PFSK-1 (cell line): ENCODE measurements around the gene C21orf58.

ENCODE experiments used
- FOXP2 ChIP-seq: optimal IDR thresholded peaks from 2 replicates; pipeline ENCODE3; 2011; ENCODE audit warnings: borderline replicate concordance, control low read depth, inconsistent platforms; ENCODE audit not compliant: insufficient read depth; ENCODE audit errors: extremely low read length, extremely low read depth
- POLR2AphosphoS5 ChIP-seq: IDR thresholded peaks from 2 replicates; pipeline ENCODE4 v1.6.1; 2012; ENCODE audit warnings: low read depth, mild to moderate bottlenecking, control low read depth, low read length, moderate library complexity
- SIN3A ChIP-seq: IDR thresholded peaks from 2 replicates; pipeline ENCODE4 v1.6.1; 2012; ENCODE audit warnings: mild to moderate bottlenecking, low read length, moderate library complexity, borderline replicate concordance; ENCODE audit not compliant: insufficient read depth
- TAF1 ChIP-seq: IDR thresholded peaks from 2 replicates; pipeline ENCODE4 v1.6.1; 2012; ENCODE audit warnings: low read length, control low read depth, borderline replicate concordance; ENCODE audit not compliant: insufficient read depth
- TF ChIP-seq, protein P1 (sequence below), 2 experiments: IDR thresholded peaks; 2 replicates each; pipeline versions ENCODE4 v1.6.1 to v1.8.0; 2011 to 2012; ENCODE audit warnings: low read depth in 2 of 2, low read length in 2 of 2, control low read depth in 1 of 2, inconsistent platforms in 1 of 2, mild to moderate bottlenecking in 1 of 2, moderate library complexity in 1 of 2; ENCODE audit not compliant: insufficient read depth in 1 of 2

C21orf58 gene

DNA sequence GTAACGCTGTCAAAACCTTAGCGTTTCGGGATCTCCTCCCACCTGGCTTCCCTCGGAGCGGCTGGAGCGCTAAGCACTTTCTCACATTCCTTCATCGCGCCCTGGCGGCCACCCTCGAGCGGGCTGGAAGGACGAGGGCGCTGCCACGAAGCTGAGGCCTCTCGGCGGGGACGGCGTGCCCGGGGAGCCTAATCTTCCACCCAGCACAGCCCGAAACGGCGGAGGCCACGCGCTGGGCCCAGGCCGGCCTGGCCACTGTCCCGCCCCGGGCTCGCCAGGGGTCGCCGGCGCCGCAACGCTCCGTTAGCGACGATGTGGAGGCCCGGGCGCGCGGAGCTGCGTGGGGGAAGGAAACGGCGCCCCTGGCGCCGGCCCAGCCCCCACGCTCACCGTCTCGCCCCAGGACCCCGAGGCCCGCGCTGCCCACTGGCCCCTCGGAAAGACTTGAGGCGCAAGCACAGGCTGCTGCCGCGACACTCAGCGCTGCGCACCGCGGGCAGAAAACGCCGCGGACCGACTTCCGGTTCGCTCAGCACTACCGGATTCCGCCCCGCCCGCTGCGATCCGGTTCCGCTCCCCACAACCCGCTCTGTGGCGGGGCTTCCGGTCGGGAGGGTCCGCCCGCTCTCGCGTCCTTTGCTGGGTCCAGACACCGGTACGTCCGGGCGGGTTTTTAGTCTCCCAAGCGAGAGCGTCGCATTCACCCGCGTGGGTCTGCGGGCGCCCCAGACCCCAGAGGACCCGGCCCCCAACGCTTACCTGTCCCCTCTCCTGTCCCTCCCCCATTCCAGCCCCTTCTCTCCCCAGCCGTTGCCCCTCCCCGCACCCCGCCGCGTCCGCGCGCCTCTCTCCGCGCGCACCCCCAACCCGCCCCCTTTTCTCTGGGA lies 37.7 kb downstream of the C21orf58 start, which contains the start of gene YBEY:
Gene YBEY (plus strand): TSS at position 582 of the 887 bp plus-strand sequence. CDS start 572 bp downstream, outside the sequence.
- TF ChIP-seq TAF1 (peak; percentile 89), FOXP2 (no peak), POLR2AphosphoS5 (peak; percentile 80), SIN3A (peak; percentile 57; the same call in 1 of the 2 replicates)
- TF ChIP-seq, protein P1, sequence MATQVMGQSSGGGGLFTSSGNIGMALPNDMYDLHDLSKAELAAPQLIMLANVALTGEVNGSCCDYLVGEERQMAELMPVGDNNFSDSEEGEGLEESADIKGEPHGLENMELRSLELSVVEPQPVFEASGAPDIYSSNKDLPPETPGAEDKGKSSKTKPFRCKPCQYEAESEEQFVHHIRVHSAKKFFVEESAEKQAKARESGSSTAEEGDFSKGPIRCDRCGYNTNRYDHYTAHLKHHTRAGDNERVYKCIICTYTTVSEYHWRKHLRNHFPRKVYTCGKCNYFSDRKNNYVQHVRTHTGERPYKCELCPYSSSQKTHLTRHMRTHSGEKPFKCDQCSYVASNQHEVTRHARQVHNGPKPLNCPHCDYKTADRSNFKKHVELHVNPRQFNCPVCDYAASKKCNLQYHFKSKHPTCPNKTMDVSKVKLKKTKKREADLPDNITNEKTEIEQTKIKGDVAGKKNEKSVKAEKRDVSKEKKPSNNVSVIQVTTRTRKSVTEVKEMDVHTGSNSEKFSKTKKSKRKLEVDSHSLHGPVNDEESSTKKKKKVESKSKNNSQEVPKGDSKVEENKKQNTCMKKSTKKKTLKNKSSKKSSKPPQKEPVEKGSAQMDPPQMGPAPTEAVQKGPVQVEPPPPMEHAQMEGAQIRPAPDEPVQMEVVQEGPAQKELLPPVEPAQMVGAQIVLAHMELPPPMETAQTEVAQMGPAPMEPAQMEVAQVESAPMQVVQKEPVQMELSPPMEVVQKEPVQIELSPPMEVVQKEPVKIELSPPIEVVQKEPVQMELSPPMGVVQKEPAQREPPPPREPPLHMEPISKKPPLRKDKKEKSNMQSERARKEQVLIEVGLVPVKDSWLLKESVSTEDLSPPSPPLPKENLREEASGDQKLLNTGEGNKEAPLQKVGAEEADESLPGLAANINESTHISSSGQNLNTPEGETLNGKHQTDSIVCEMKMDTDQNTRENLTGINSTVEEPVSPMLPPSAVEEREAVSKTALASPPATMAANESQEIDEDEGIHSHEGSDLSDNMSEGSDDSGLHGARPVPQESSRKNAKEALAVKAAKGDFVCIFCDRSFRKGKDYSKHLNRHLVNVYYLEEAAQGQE (IDR thresholded peaks at IDR 0.05; ENCODE audit: insufficient read depth in 1 of 2, low read depth in 2 of 2, low read length in 2 of 2) = peak; percentile 8 to 36; a peak in 1 of 4 replicates

DNA sequence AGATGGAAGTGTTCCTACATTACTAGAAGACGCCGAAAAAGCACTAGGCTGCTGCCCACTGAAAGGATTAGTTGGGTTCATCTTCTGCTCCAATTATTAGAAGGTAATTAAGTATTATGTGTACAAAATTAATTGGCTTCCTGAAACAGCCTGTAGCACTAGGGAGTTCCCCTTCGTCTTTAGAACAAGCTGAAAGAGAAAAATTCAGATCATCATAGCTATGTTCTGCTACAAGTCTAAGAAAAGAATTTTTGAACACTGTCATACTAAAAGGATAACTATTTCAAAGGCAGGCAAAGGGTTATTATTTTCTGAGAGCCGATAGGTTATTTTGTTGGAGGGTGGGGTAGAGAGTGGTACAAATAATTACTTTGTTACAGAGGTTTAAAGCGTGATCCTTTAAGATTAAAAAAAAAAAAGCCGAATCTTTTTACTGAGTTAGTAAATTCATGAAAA lies 38.4 kb downstream of the C21orf58 start, which contains the start of gene MCM3AP:
Gene MCM3AP (minus strand): TSS at position 406 of the 456 bp plus-strand sequence. CDS start 325 bp downstream, at position 81.
- TF ChIP-seq SIN3A (no peak), POLR2AphosphoS5 (no peak), FOXP2 (no peak), TAF1 (no peak)
- TF ChIP-seq, protein P1 (IDR thresholded peaks at IDR 0.05; ENCODE audit: insufficient read depth in 1 of 2, low read depth in 2 of 2, low read length in 2 of 2) = no peak

- no peak for TF ChIP-seq SIN3A
- TF ChIP-seq, protein P1 (IDR thresholded peaks at IDR 0.05; ENCODE audit: insufficient read depth in 1 of 2, low read depth in 2 of 2, low read length in 2 of 2) = no peak
Measured at GRCh38 chr21:46284733-46285132, 38.9 kb downstream of the C21orf58 start.

GRCh38 chr21:46284077-46284644 lies 39.5 kb downstream of the C21orf58 start:
- TF ChIP-seq, protein P1 (IDR thresholded peaks at IDR 0.05; ENCODE audit: insufficient read depth in 1 of 2, low read depth in 2 of 2, low read length in 2 of 2) = no peak
- TF ChIP-seq FOXP2 (no peak), SIN3A (peak; percentile 61; the same call in 1 of the 2 replicates), POLR2AphosphoS5 (no peak), TAF1 (no peak)
